Ishikawa (cell line): Measurements from ENCODE around the gene CCDC91.

Experiments used
- CEBPB ChIP-seq: IDR thresholded peaks from 2 replicates; pipeline ENCODE4 v1.6.1; 2012
- CREB1 ChIP-seq: IDR thresholded peaks from 2 replicates; pipeline ENCODE4 v1.6.1; 2012; ENCODE audit warnings: low read depth
- EGR1 ChIP-seq: IDR thresholded peaks from 2 replicates; pipeline ENCODE4 v1.6.1; 2012
- EP300 ChIP-seq: IDR thresholded peaks from 2 replicates; pipeline ENCODE4 v1.6.1; 2012; ENCODE audit warnings: borderline replicate concordance
- FOXM1 ChIP-seq: IDR thresholded peaks from 2 replicates; pipeline ENCODE4 v1.6.1; 2012; ENCODE audit warnings: low read depth, borderline replicate concordance
- NFIC ChIP-seq: IDR thresholded peaks from 2 replicates; pipeline ENCODE4 v1.6.1; 2012
- RAD21 ChIP-seq: IDR thresholded peaks from 2 replicates; pipeline ENCODE4 v1.6.1; 2012; ENCODE audit warnings: low read depth
- TAF1 ChIP-seq: IDR thresholded peaks from 2 replicates; pipeline ENCODE4 v1.6.1; 2012; ENCODE audit warnings: low read depth, mild to moderate bottlenecking
- TCF12 ChIP-seq: IDR thresholded peaks from 2 replicates; pipeline ENCODE4 v1.6.1; 2012; ENCODE audit warnings: low read depth
- TEAD4 ChIP-seq: IDR thresholded peaks from 2 replicates; pipeline ENCODE4 v1.6.1; 2012
- USF1 ChIP-seq: IDR thresholded peaks from 2 replicates; pipeline ENCODE4 v1.6.1; 2012
- YY1 ChIP-seq: IDR thresholded peaks from 2 replicates; pipeline ENCODE4 v1.6.1; 2012; ENCODE audit warnings: low read depth
- ZBTB7A ChIP-seq: IDR thresholded peaks from 2 replicates; pipeline ENCODE4 v1.6.1; 2012; ENCODE audit warnings: low read depth
- TF ChIP-seq, protein P1 (sequence below): IDR thresholded peaks from 2 replicates; pipeline ENCODE4 v1.6.1; 2012
- TF ChIP-seq, protein P2 (sequence below): IDR thresholded peaks from 2 replicates; pipeline ENCODE4 v1.6.1; 2012; ENCODE audit warnings: low read depth, mild to moderate bottlenecking

CCDC91 gene

GRCh38 chr12:28578833-28579252 lies 388.6 kb downstream of the CCDC91 start:
- no peak for TF ChIP-seq EP300
- no peak for TF ChIP-seq YY1
- TF ChIP-seq, protein P1, sequence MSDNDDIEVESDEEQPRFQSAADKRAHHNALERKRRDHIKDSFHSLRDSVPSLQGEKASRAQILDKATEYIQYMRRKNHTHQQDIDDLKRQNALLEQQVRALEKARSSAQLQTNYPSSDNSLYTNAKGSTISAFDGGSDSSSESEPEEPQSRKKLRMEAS: no peak
- TF ChIP-seq NFIC: no peak
- no peak for TF ChIP-seq TCF12
- TF ChIP-seq CREB1: no peak
- no peak for TF ChIP-seq TAF1
- no peak for TF ChIP-seq FOXM1
- TF ChIP-seq, protein P2, sequence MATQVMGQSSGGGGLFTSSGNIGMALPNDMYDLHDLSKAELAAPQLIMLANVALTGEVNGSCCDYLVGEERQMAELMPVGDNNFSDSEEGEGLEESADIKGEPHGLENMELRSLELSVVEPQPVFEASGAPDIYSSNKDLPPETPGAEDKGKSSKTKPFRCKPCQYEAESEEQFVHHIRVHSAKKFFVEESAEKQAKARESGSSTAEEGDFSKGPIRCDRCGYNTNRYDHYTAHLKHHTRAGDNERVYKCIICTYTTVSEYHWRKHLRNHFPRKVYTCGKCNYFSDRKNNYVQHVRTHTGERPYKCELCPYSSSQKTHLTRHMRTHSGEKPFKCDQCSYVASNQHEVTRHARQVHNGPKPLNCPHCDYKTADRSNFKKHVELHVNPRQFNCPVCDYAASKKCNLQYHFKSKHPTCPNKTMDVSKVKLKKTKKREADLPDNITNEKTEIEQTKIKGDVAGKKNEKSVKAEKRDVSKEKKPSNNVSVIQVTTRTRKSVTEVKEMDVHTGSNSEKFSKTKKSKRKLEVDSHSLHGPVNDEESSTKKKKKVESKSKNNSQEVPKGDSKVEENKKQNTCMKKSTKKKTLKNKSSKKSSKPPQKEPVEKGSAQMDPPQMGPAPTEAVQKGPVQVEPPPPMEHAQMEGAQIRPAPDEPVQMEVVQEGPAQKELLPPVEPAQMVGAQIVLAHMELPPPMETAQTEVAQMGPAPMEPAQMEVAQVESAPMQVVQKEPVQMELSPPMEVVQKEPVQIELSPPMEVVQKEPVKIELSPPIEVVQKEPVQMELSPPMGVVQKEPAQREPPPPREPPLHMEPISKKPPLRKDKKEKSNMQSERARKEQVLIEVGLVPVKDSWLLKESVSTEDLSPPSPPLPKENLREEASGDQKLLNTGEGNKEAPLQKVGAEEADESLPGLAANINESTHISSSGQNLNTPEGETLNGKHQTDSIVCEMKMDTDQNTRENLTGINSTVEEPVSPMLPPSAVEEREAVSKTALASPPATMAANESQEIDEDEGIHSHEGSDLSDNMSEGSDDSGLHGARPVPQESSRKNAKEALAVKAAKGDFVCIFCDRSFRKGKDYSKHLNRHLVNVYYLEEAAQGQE: no peak
- no peak for TF ChIP-seq EGR1
- TF ChIP-seq CEBPB: no peak
- no peak for TF ChIP-seq TEAD4
- TF ChIP-seq RAD21: no peak
- TF ChIP-seq USF1: no peak
- TF ChIP-seq ZBTB7A: no peak

DNA sequence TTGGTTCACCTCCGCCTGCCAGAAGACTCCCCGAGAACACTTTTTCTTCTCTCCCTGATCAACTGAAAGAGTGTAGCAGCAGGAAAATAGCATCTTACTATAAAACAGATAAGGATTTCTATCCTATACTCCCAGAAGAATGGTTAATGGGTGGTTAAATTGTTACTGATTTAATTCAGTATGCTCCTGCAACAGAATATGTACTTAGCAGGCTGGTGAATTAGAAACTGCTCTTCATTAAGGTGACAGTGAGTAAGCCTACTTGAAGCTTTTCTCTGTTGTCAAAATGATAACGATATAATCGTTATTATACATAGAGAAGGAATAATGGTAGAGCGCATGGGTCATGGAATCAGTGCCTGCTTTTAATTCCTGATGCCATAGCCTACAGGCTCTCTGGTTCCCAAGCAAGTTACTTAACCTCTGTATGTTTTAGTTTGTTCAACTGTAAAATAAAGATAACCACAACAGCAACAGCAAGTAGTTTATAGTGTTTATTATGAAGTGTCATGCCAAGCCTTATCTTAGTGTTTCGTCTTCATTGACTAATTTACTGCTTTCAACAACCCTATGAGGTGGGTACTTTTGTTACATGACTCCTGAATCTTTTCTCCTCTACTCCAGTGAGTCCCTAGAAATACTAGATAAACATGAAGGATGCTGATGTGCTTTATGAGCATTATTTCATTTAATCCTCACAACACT lies 392.6 kb downstream of the CCDC91 start:
- no peak for TF ChIP-seq CEBPB
- no peak for TF ChIP-seq EGR1
- TF ChIP-seq, protein P2: no peak
- no peak for TF ChIP-seq CREB1
- TF ChIP-seq TEAD4: no peak
- no peak for TF ChIP-seq YY1
- TF ChIP-seq TAF1: no peak
- no peak for TF ChIP-seq FOXM1
- no peak for TF ChIP-seq RAD21
- no peak for TF ChIP-seq TCF12
- TF ChIP-seq USF1: no peak
- no peak for TF ChIP-seq ZBTB7A
- no peak for TF ChIP-seq NFIC
- TF ChIP-seq, protein P1: no peak

DNA sequence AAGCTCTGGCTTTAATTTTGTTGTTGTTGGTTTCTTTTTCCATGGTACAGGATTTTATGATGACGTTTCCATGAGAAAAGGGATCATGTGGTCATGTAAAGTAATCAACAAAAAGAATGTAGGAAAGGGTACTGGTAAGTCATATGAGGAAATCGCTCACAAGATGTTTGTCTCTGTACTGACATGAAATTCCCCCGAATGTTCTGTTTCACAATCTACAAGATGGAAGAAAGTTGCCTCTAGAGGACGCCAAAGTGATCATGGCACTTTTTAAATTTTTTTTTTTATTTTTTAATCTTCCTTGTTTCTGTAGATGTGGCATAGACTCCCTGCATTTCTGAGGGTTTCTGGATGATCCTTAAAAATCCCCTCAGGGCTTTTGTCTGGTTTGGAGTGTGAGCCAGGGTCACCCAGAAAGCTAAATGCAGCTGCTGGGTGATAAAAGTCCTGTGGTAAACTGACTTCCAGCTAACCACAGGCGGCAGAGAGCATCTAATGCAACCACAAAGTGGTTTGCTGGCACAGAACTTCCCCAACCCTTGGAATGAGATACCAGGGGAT lies 393.5 kb downstream of the CCDC91 start:
- TF ChIP-seq FOXM1: no peak
- TF ChIP-seq, protein P2: no peak
- no peak for TF ChIP-seq ZBTB7A
- TF ChIP-seq TAF1: no peak
- no peak for TF ChIP-seq TCF12
- no peak for TF ChIP-seq EP300
- TF ChIP-seq USF1: no peak
- no peak for TF ChIP-seq CEBPB
- TF ChIP-seq NFIC: no peak
- TF ChIP-seq EGR1: no peak
- TF ChIP-seq CREB1: no peak

GRCh38 chr12:28585146-28585545 lies 394.9 kb downstream of the CCDC91 start:
- TF ChIP-seq YY1: no peak
- no peak for TF ChIP-seq CEBPB
- no peak for TF ChIP-seq TEAD4
- no peak for TF ChIP-seq EP300
- TF ChIP-seq USF1: no peak
- TF ChIP-seq NFIC: no peak
